Endothelial cell of umbilical vein (primary cell): ENCODE data around the gene SPINT1. TPM values are rescaled to one million over a fixed set of nuclear protein-coding genes. Genes with fewer than 3 reads are reported as not detected.

ENCODE experiments used
- BruUV-seq: library from RNA; stranded (reverse); fragments of 400-500 nt; replicated peaks from 2 replicates; lab custom pipeline; 2021; lab: Mats Ljungman, UMichigan
- CTCF ChIA-PET: fragments of 300-600, 350-600 bp; sonication (Branson Sonifier 250); formaldehyde crosslinking; loops from one replicate; lab custom pipeline; 2021; ENCODE audit warnings: antibody characterized with exemption, inconsistent platforms; lab: Charles Lee
- POLR2A ChIA-PET: fragments of 300-600, 350-600 bp; sonication (Branson Sonifier 250); formaldehyde crosslinking; loops from one replicate; lab custom pipeline; 2021; ENCODE audit warnings: antibody characterized with exemption, inconsistent platforms; lab: Charles Lee
- DNase-seq: peaks from one replicate; pipeline ENCODE4 v3.0.0-alpha.2; 2011; ENCODE audit warnings: low read depth, low spot score
- FAIRE-seq: peaks from 2 replicates; lab custom pipeline; 2011; peaks lifted over from hg19 to GRCh38; lab: Jason Lieb, UNC
- H2AFZ ChIP-seq: 2 replicates; pipeline ENCODE4 v1.6.0; 2012; ENCODE audit warnings: low read depth, low read length, control low read depth, inconsistent platforms
- H3K27ac ChIP-seq: 2 replicates; pipeline ENCODE4 v1.5.1; 2011; ENCODE audit warnings: low read depth, mild to moderate bottlenecking, control low read depth, low read length, moderate library complexity; ENCODE audit not compliant: insufficient read depth
- H3K27me3 ChIP-seq, 2 experiments: 2 replicates each; pipeline versions ENCODE4 v1.6.0 to v1.6.1; 2011; ENCODE audit warnings: low read length in 2 of 2, mixed read lengths in 1 of 2; ENCODE audit not compliant: control insufficient read depth in 2 of 2, insufficient read depth in 2 of 2
- H3K36me3 ChIP-seq, 2 experiments: 2 replicates in 1 of 2; 3 replicates in 1 of 2; pipeline ENCODE4 v1.5.1; 2011; ENCODE audit warnings: low read length in 2 of 2, mild to moderate bottlenecking in 1 of 2, moderate library complexity in 1 of 2; ENCODE audit not compliant: control insufficient read depth in 2 of 2, insufficient read depth in 2 of 2; ENCODE audit errors: extremely low read depth in 1 of 2
- H3K4me1 ChIP-seq: 3 replicates; pipeline ENCODE4 v1.5.1; 2011; ENCODE audit warnings: mild to moderate bottlenecking, low read length; ENCODE audit not compliant: control insufficient read depth, insufficient read depth; ENCODE audit errors: extremely low read depth
- H3K4me2 ChIP-seq: 2 replicates; pipeline ENCODE4 v1.6.1; 2011; ENCODE audit warnings: low read length, control low read depth, mixed read lengths; ENCODE audit not compliant: insufficient read depth
- H3K4me3 ChIP-seq, 3 experiments: fragments of 200-600 bp in 1 of 3; sonication (generic), shearing (Covaris generic) in 1 of 3; replicated peaks in 1 of 3; 2 replicates each; pipeline ENCODE4 v1.5.1; 2011 to 2016; ENCODE audit warnings: control low read depth in 3 of 3, low read length in 3 of 3, mild to moderate bottlenecking in 2 of 3, inconsistent platforms in 1 of 3, low read depth in 1 of 3, moderate library complexity in 1 of 3; ENCODE audit not compliant: insufficient read depth in 1 of 3
- H3K79me2 ChIP-seq: 2 replicates; pipeline ENCODE4 v1.6.0; 2012; ENCODE audit warnings: low read length, inconsistent platforms; ENCODE audit not compliant: control insufficient read depth, insufficient read depth
- H3K9ac ChIP-seq: replicated peaks from 2 replicates; pipeline ENCODE3; 2011; ENCODE audit warnings: low read length, control low read depth; ENCODE audit not compliant: insufficient read depth; ENCODE audit errors: extremely low read depth
- H3K9me1 ChIP-seq: replicated peaks from 3 replicates; pipeline ENCODE4 v1.6.0; 2011; ENCODE audit warnings: mild to moderate bottlenecking, low read length; ENCODE audit not compliant: control insufficient read depth, insufficient read depth; ENCODE audit errors: extremely low read depth
- H3K9me3 ChIP-seq: replicated peaks from 2 replicates; pipeline ENCODE4 v1.5.1; 2012; ENCODE audit warnings: low read length, inconsistent platforms; ENCODE audit not compliant: control insufficient read depth, insufficient read depth
- H4K20me1 ChIP-seq: replicated peaks from 2 replicates; pipeline ENCODE3; 2011; ENCODE audit warnings: mild to moderate bottlenecking, low read length; ENCODE audit not compliant: control insufficient read depth, insufficient read depth; ENCODE audit errors: extremely low read depth
- EZH2 ChIP-seq: IDR thresholded peaks from 2 replicates; pipeline ENCODE4 v1.6.1; 2012; ENCODE audit warnings: borderline replicate concordance, low read depth, mild to moderate bottlenecking, moderate library complexity, low read length, inconsistent platforms; ENCODE audit not compliant: severe bottlenecking
- FOS ChIP-seq: IDR thresholded peaks from 2 replicates; pipeline ENCODE4 v1.6.1; 2011; ENCODE audit warnings: mild to moderate bottlenecking, low read length, moderate library complexity, borderline replicate concordance; ENCODE audit not compliant: insufficient read depth
- JUN ChIP-seq: IDR thresholded peaks from 2 replicates; pipeline ENCODE4 v1.6.1; 2011; ENCODE audit warnings: borderline replicate concordance, low read depth; ENCODE audit not compliant: insufficient read length, insufficient read depth
- MAX ChIP-seq: IDR thresholded peaks from 2 replicates; pipeline ENCODE4 v1.6.1; 2011; ENCODE audit not compliant: insufficient read depth, insufficient read length
- MYC ChIP-seq: IDR thresholded peaks from one replicate; pipeline ENCODE4 v1.6.1; 2011; ENCODE audit warnings: mild to moderate bottlenecking, low read depth, low read length
- POLR2A ChIP-seq: IDR thresholded peaks from 2 replicates; pipeline ENCODE4 v1.6.1; 2012; ENCODE audit warnings: low read depth, mild to moderate bottlenecking, control low read depth, low read length
- POLR2AphosphoS5 ChIP-seq: IDR thresholded peaks from 2 replicates; pipeline ENCODE4 v1.6.1; 2012; ENCODE audit warnings: low read depth, mild to moderate bottlenecking, control low read depth, low read length, moderate library complexity; ENCODE audit not compliant: insufficient read depth
- dilution Hi-C: fragments of 300-500 bp; cut with MboI; formaldehyde crosslinking; loops from one replicate; pipeline ENCODE4 v1.15.0; 2019; ENCODE audit warnings: low sequenced_read_pairs; ENCODE audit not compliant: extremely low pct_ligation_motif_present
- intact Hi-C: fragments of 100-400 bp; cut with micrococcal nuclease; formaldehyde crosslinking; loops from one replicate; pipeline ENCODE4 v1.10.0; 2022
- polyA plus RNA-seq, 4 experiments: library from polyadenylated mRNA; depleted of rRNA in 3 of 4; stranded (reverse) in 3 of 4; unstranded in 1 of 4; fragments of >200 nt; gene quantifications; 2 replicates each; pipeline versions ENCODE4 v1.2.1 to v1.2.3, GENCODE V29; 2011 to 2012; ENCODE audit warnings: missing spikeins in 1 of 4
- total RNA-seq: library from RNA; stranded (reverse); gene quantifications from 2 replicates; pipeline ENCODE4 v1.2.3, GENCODE V29; 2021

SPINT1 gene
- total and polyA plus RNA-seq, 2 donors (not counting 3 experiments of a cell fraction or from before 2014, with no cell fraction given): 4.1 to 4.2 TPM

DNA sequence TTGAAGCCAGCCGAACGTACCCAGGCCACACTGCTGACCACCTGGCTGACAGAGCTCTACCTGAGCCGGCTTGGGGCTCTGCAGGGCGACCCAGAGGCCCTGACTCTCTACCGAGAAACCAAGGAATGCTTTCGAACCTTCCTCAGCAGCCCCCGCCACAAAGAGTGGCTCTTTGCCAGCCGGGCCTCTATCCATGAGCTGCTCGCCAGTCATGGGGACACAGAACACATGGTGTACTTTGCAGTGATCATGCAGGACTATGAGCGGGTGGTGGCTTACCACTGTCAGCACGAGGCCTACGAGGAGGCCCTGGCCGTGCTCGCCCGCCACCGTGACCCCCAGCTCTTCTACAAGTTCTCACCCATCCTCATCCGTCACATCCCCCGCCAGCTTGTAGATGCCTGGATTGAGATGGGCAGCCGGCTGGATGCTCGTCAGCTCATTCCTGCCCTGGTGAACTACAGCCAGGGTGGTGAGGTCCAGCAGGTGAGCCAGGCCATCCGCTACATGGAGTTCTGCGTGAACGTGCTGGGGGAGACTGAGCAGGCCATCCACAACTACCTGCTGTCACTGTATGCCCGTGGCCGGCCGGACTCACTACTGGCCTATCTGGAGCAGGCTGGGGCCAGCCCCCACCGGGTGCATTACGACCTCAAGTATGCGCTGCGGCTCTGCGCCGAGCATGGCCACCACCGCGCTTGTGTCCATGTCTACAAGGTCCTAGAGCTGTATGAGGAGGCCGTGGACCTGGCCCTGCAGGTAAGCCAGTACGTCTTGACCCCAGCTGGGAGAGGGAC is 56.6 kb downstream of the SPINT1 start:
- Histone ChIP-seq H3K79me2 (peaks cover 19% of the 10 kb centered on the region), H3K4me2 (no peak overlapping the region), H3K9me3 (no peaks in the 10 kb centered on the region), H3K4me1 (peaks cover 13% of the 10 kb centered on the region), H3K9me1 (no peaks in the 10 kb centered on the region), H3K36me3 (peaks cover 8 to 41% of the 10 kb centered on the region in 2 experiments), H3K4me3 (no peak overlapping the region), H4K20me1 (no peaks in the 10 kb centered on the region), H3K9ac (no peak overlapping the region), H2AFZ (no peak overlapping the region), H3K27me3 (no peaks in the 10 kb centered on the region), H3K27ac (no peak overlapping the region)
- no TSS peak for BruUV-seq
- intact Hi-C loops (no loop called here), dilution Hi-C loops (loop anchor here (10.0 kb wide), 1 partner anchor 114 kb away; no protein-coding TSS in a partner anchor)
- FAIRE-seq (no peak), DNase-seq (no peak)
- CTCF ChIA-PET: interaction anchor here (1.0 to 2.0 kb wide), 6 partner anchors 30 to 285 kb away, joined by 3 to 8 read pairs (median 4); no protein-coding TSS in a partner anchor
- no peak for TF ChIP-seq MYC
- TF ChIP-seq FOS: no peak
- TF ChIP-seq POLR2AphosphoS5: no peak
- TF ChIP-seq JUN: no peak
- TF ChIP-seq EZH2: no peak
- TF ChIP-seq POLR2A: no peak
- no peak for TF ChIP-seq MAX
- POLR2A ChIA-PET: no interaction called here
